Activated T-helper 1 cell treated with anti-CD3 and anti-CD28 coated beads, Interleukin-2, amount 50 U/mL, for 16 hours (primary cell): ENCODE results near the gene STIM2.

ENCODE experiments used
- DNase-seq, 2 donors: peaks; one replicate each; pipeline ENCODE4 v3.0.0-alpha.2; 2020; ENCODE audit warnings: low read depth in 1 of 2, low spot score in 1 of 2

Gene STIM2

GRCh38 chr4:26836539-26836938 lies 24.1 kb upstream of the STIM2 start:
- DNase-seq = no peak

- DNase-seq = no peak
These were observed 22.4 kb upstream of the STIM2 start for GRCh38 chr4:26837993-26838842.

GRCh38 chr4:26839016-26839415 lies 21.6 kb upstream of the STIM2 start:
- no peak for DNase-seq

- DNase-seq = no peak
These were observed 21.1 kb upstream of the STIM2 start for GRCh38 chr4:26839534-26839951.

- DNase-seq = no peak
These were observed 19.9 kb upstream of the STIM2 start for GRCh38 chr4:26840786-26841185.

- no peak for DNase-seq
These were observed 17.7 kb upstream of the STIM2 start for GRCh38 chr4:26842911-26843310.

- DNase-seq = no peak
These were observed 10.1 kb upstream of the STIM2 start for GRCh38 chr4:26850528-26850927.

GRCh38 chr4:26851129-26851528 lies 9.5 kb upstream of the STIM2 start:
- DNase-seq = no peak

- no peak for DNase-seq
These were observed 5.9 kb upstream of the STIM2 start for GRCh38 chr4:26854701-26855100.

- DNase-seq = no peak
These were observed 3.7 kb upstream of the STIM2 start for GRCh38 chr4:26856906-26857277.

GRCh38 chr4:26857278-26858034 lies 3.2 kb upstream of the STIM2 start:
- DNase-seq = peak; percentile 82 to 95

GRCh38 chr4:26858035-26858918 lies 2.4 kb upstream of the STIM2 start:
- DNase-seq = no peak

GRCh38 chr4:26858947-26859401 lies 1.7 kb upstream of the STIM2 start:
- DNase-seq = no peak

- DNase-seq = no peak
These were observed 882 bp upstream of the STIM2 start for GRCh38 chr4:26859762-26860156.

GRCh38 chr4:26860922-26861433 lies 337 bp downstream of the STIM2 start:
- DNase-seq = peak; percentile 35 to 37

GRCh38 chr4:26861434-26862186 lies 969 bp downstream of the STIM2 start:
- DNase-seq = peak; percentile 55 to 60

- DNase-seq = no peak
These were observed 1.8 kb downstream of the STIM2 start for GRCh38 chr4:26862381-26862915.

GRCh38 chr4:26863512-26863911 lies 2.9 kb downstream of the STIM2 start:
- no peak for DNase-seq

GRCh38 chr4:26864899-26865298 lies 4.3 kb downstream of the STIM2 start:
- no peak for DNase-seq

- no peak for DNase-seq
These were observed 5.6 kb downstream of the STIM2 start for GRCh38 chr4:26866203-26866602.
